Neural progenitor cell (in vitro differentiated cells): Measurements from ENCODE around the gene VWA8. TPM values are rescaled to one million over a fixed set of nuclear protein-coding genes. Genes with fewer than 3 reads are reported as not detected.
A peak's percentile ranks its signal among the peaks of the same experiment; 100 is the strongest.

Experiments
- DNase-seq: peaks from one replicate; pipeline ENCODE4 v3.0.0-alpha.2; 2016; ENCODE audit warnings: low spot score
- H2AFZ ChIP-seq: fragments of 200-600 bp; sonication (generic); replicated peaks from 2 replicates; pipeline ENCODE4 v1.6.1; 2016; ENCODE audit warnings: antibody characterized with exemption
- H3F3A ChIP-seq: fragments of 200-600 bp; sonication (generic); 2 replicates; pipeline ENCODE4 v1.6.1; 2016; ENCODE audit warnings: antibody characterized with exemption, low read depth
- H3K27ac ChIP-seq: fragments of 200-600 bp; sonication (generic); 2 replicates; pipeline ENCODE4 v1.5.1; 2016; ENCODE audit warnings: mild to moderate bottlenecking
- H3K27me3 ChIP-seq: fragments of 200-600 bp; sonication (generic); 2 replicates; pipeline ENCODE4 v1.6.1; 2016; ENCODE audit warnings: mild to moderate bottlenecking, moderate library complexity
- H3K36me3 ChIP-seq: fragments of 200-600 bp; sonication (generic); 2 replicates; pipeline ENCODE4 v1.5.1; 2016
- H3K4me1 ChIP-seq: fragments of 200-600 bp; sonication (generic); 2 replicates; pipeline ENCODE4 v1.6.1; 2016; ENCODE audit warnings: mixed run types
- H3K4me2 ChIP-seq: fragments of 200-600 bp; sonication (generic); 2 replicates; pipeline ENCODE4 v1.6.1; 2016
- H3K4me3 ChIP-seq: fragments of 200-600 bp; sonication (generic); 2 replicates; pipeline ENCODE4 v1.5.1; 2016
- H3K79me2 ChIP-seq: fragments of 200-600 bp; sonication (generic); 2 replicates; pipeline ENCODE4 v1.6.1; 2016; ENCODE audit warnings: low read depth
- H3K9ac ChIP-seq: fragments of 200-600 bp; sonication (generic); 2 replicates; pipeline ENCODE4 v1.6.1; 2016
- H3K9me3 ChIP-seq: fragments of 200-600 bp; sonication (generic); 2 replicates; pipeline ENCODE4 v1.5.1; 2016; ENCODE audit warnings: low read depth
- H4K20me1 ChIP-seq: fragments of 200-600 bp; sonication (generic); 2 replicates; pipeline ENCODE4 v1.6.1; 2016; ENCODE audit warnings: low read depth
- H3K27ac Mint-ChIP-seq: 3 replicates; pipeline ENCODE4 v1.8.0; 2021; ENCODE audit warnings: mixed read lengths
- H3K27me3 Mint-ChIP-seq: 2 replicates; pipeline ENCODE4 v1.8.0; 2022; ENCODE audit warnings: low read depth, mild to moderate bottlenecking, inconsistent platforms, moderate library complexity, mixed read lengths; ENCODE audit not compliant: insufficient read depth
- H3K36me3 Mint-ChIP-seq: 3 replicates; pipeline ENCODE4 v1.8.0; 2021; ENCODE audit warnings: mixed read lengths
- H3K4me1 Mint-ChIP-seq: 3 replicates; pipeline ENCODE4 v1.8.0; 2021; ENCODE audit warnings: mixed read lengths
- H3K4me3 Mint-ChIP-seq: 3 replicates; pipeline ENCODE4 v1.8.0; 2021; ENCODE audit warnings: mild to moderate bottlenecking, moderate library complexity, mixed read lengths
- H3K9me3 Mint-ChIP-seq: 3 replicates; pipeline ENCODE4 v1.8.0; 2020; ENCODE audit warnings: mixed read lengths
- EZH2 ChIP-seq: fragments of 200-600 bp; sonication (generic); IDR thresholded peaks from 2 replicates; pipeline ENCODE4 v1.6.1; 2017; ENCODE audit warnings: antibody characterized with exemption, mild to moderate bottlenecking, moderate library complexity
- EZH2phosphoT487 ChIP-seq: fragments of 200-600 bp; sonication (generic); IDR thresholded peaks from 2 replicates; pipeline ENCODE4 v1.6.1; 2017; ENCODE audit warnings: antibody characterized with exemption
- total RNA-seq: library from RNA; depleted of rRNA; stranded (reverse); fragments of >200 nt; gene quantifications from 2 replicates; pipeline ENCODE4 v1.2.3, GENCODE V29; 2015; ENCODE audit warnings: low replicate concordance
- TF ChIP-seq, protein P1 (sequence below): fragments of 200-600 bp; sonication (generic); IDR thresholded peaks from 2 replicates; pipeline ENCODE4 v1.5.1; 2017; ENCODE audit warnings: antibody characterized with exemption, mild to moderate bottlenecking

VWA8 gene
- total RNA-seq, 1 donor from 2014 or later: 12.6 TPM

DNA sequence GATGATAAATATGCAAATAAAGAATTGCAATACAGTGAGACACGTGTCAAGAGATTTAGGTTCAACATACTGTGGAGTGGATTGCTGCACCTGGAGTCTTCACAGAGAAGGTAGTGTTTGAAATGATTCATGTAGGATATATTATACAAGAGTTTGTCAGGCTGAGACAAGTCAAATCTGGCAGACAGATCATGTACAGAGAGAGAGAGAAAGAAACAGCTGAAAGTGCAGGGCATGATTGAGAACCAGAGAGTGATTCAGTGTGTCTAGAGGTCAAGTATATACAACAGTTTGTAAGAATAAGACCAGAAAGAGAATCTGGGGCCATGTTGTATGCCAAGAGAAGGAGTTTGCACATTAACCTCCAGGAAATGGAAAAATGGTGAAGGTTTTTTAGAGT, 2.1 kb upstream of the VWA8 start:
- TF ChIP-seq EZH2phosphoT487 (no peak), EZH2 (no peak)
- TF ChIP-seq, protein P1, sequence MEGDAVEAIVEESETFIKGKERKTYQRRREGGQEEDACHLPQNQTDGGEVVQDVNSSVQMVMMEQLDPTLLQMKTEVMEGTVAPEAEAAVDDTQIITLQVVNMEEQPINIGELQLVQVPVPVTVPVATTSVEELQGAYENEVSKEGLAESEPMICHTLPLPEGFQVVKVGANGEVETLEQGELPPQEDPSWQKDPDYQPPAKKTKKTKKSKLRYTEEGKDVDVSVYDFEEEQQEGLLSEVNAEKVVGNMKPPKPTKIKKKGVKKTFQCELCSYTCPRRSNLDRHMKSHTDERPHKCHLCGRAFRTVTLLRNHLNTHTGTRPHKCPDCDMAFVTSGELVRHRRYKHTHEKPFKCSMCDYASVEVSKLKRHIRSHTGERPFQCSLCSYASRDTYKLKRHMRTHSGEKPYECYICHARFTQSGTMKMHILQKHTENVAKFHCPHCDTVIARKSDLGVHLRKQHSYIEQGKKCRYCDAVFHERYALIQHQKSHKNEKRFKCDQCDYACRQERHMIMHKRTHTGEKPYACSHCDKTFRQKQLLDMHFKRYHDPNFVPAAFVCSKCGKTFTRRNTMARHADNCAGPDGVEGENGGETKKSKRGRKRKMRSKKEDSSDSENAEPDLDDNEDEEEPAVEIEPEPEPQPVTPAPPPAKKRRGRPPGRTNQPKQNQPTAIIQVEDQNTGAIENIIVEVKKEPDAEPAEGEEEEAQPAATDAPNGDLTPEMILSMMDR: no peak
- Histone ChIP-seq H3K27ac (no peak overlapping the region), H3K79me2 (peaks cover 23% of the 10 kb centered on the region), H2AFZ (no peak overlapping the region), H3K27me3 (peaks cover 9% of the 10 kb centered on the region), H3K4me3 (no peak overlapping the region), H3K4me1 (no peaks in the 10 kb centered on the region), H3K36me3 (no peaks in the 10 kb centered on the region), H3K9ac (no peak overlapping the region), H3F3A (peaks cover 15% of the 10 kb centered on the region), H3K4me2 (no peak overlapping the region), H4K20me1 (no peaks in the 10 kb centered on the region), H3K9me3 (no peaks in the 10 kb centered on the region)
- Mint-ChIP-seq H3K9me3 (no peaks in the 10 kb centered on the region), H3K4me1 (peaks cover 20% of the 10 kb centered on the region), H3K27ac (no peak overlapping the region), H3K36me3 (no peaks in the 10 kb centered on the region), H3K4me3 (no peak overlapping the region), H3K27me3 (peaks cover 6% of the 10 kb centered on the region)
- no peak for DNase-seq

DNA sequence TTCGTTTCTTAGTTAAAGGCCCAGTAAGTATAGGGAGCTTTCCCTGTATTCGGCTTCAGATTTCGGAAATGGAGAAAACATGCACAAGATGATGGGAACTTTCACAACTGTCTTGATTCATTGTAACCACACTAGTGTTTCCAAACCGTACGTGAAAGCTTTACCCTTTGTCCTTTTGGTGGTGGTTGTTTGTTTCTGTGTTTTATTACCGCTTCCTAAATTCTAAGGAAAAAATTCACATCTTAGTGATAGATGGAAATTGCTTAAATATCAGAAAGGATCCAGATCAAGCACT, 504 bp upstream of the VWA8 start:
- peak overlapping the region; percentile 70 for H3K4me3 ChIP-seq
- Mint-ChIP-seq H3K4me1 (peaks cover 20% of the 10 kb centered on the region), H3K27me3 (peaks cover 6% of the 10 kb centered on the region), H3K4me3 (peak overlapping the region; percentile 95), H3K9me3 (no peaks in the 10 kb centered on the region), H3K36me3 (peaks cover 3% of the 10 kb centered on the region), H3K27ac (peak overlapping the region; percentile 89)
- DNase-seq: no peak
- no peaks in the 10 kb centered on the region for H4K20me1 ChIP-seq
- peak overlapping the region; percentile 97 for H2AFZ ChIP-seq
- no peaks in the 10 kb centered on the region for H3K36me3 ChIP-seq
- H3K27me3 ChIP-seq: peaks cover 9% of the 10 kb centered on the region
- H3K9ac ChIP-seq: peak overlapping the region; percentile 34
- peaks cover 15% of the 10 kb centered on the region for H3F3A ChIP-seq
- H3K27ac ChIP-seq: no peak overlapping the region
- TF ChIP-seq EZH2 (no peak), EZH2phosphoT487 (no peak)
- TF ChIP-seq, protein P1: no peak
- H3K4me1 ChIP-seq: no peaks in the 10 kb centered on the region
- peak overlapping the region; percentile 85 for H3K4me2 ChIP-seq
- H3K9me3 ChIP-seq: no peaks in the 10 kb centered on the region
- H3K79me2 ChIP-seq: peaks cover 31% of the 10 kb centered on the region

DNA sequence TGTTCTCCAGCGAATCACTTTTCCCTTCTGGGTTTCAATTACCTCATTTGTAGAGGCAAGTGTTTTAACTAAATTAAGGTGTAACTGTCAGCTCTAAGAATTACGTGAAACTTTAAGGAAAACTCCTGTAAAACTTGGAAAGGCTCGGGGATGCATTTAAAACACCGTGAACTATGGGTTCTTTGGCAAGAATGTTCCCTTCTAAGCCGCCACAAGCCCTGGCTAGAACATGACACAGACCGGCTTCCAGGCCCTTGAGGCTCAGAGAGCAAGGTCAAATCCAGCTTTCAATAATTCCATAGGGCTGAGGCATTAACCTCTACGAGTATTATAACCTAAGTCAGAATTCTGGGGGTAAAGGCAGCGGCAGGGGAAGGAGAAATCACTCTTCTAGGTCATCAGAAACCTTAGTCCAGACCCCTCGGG, 685 bp downstream of the VWA8 start:
- no peak overlapping the region for H3K27ac ChIP-seq
- H3K27me3 ChIP-seq: peaks cover 9% of the 10 kb centered on the region
- H3F3A ChIP-seq: peaks cover 15% of the 10 kb centered on the region
- H3K36me3 ChIP-seq: no peaks in the 10 kb centered on the region
- Mint-ChIP-seq H3K27me3 (peaks cover 6% of the 10 kb centered on the region), H3K9me3 (no peaks in the 10 kb centered on the region), H3K36me3 (peaks cover 3% of the 10 kb centered on the region), H3K4me3 (peak overlapping the region; percentile 95), H3K27ac (peak overlapping the region; percentile 87), H3K4me1 (peaks cover 20% of the 10 kb centered on the region)
- peak overlapping the region; percentile 97 for H2AFZ ChIP-seq
- no peaks in the 10 kb centered on the region for H4K20me1 ChIP-seq
- H3K4me1 ChIP-seq: no peaks in the 10 kb centered on the region
- peak overlapping the region; percentile 34 for H3K9ac ChIP-seq
- DNase-seq: no peak
- H3K4me2 ChIP-seq: peak overlapping the region; percentile 85
- TF ChIP-seq, protein P1: no peak
- TF ChIP-seq EZH2phosphoT487 (no peak), EZH2 (peak; percentile 12)
- peaks cover 43% of the 10 kb centered on the region for H3K79me2 ChIP-seq
- H3K9me3 ChIP-seq: no peaks in the 10 kb centered on the region
- H3K4me3 ChIP-seq: peak overlapping the region; percentile 70
